Esophagus muscularis mucosa (tissue), 4 donors: ENCODE measurements around the gene ORAI3. TPM values are rescaled to one million over a fixed set of nuclear protein-coding genes. Genes with fewer than 3 reads are reported as not detected.

Source experiments
- DNase-seq: peaks from one replicate; pipeline ENCODE4 v3.0.0-alpha.2; 2017; ENCODE audit errors: extremely low spot score
- H3K27ac ChIP-seq, 4 donors: fragments of 200-600 bp; sonication (generic); replicated peaks in 1 of 4; 1 replicate in 3 of 4; 2 replicates in 1 of 4; pipeline ENCODE4 v1.5.1; 2016 to 2019; ENCODE audit warnings: mild to moderate bottlenecking in 1 of 4
- H3K27me3 ChIP-seq, 4 donors: fragments of 200-600 bp; sonication (generic); one replicate each; pipeline versions ENCODE4 v1.5.1 to v1.6.0; 2016 to 2019
- H3K36me3 ChIP-seq, 4 donors: fragments of 200-600 bp; sonication (generic); one replicate each; pipeline ENCODE4 v1.5.1; 2016 to 2019
- H3K4me1 ChIP-seq, 4 donors: fragments of 200-600 bp; sonication (generic); one replicate each; pipeline ENCODE4 v1.5.1; 2016 to 2019
- H3K4me3 ChIP-seq, 4 donors: fragments of 200-600 bp; sonication (generic); 1 replicate in 2 of 4; 2 replicates in 2 of 4; pipeline ENCODE4 v1.5.1; 2016 to 2019; ENCODE audit warnings: mild to moderate bottlenecking in 4 of 4, moderate library complexity in 1 of 4
- H3K9me3 ChIP-seq, 4 donors: fragments of 200-600 bp; sonication (generic); 1 replicate in 3 of 4; 2 replicates in 1 of 4; pipeline ENCODE4 v1.5.1; 2016 to 2019
- EP300 ChIP-seq: sonication (generic); formaldehyde crosslinking; IDR thresholded peaks from one replicate; pipeline ENCODE4 v1.6.1; 2017; ENCODE audit warnings: antibody characterized with exemption
- POLR2A ChIP-seq: fragments of 450-650 bp; IDR thresholded peaks from one replicate; pipeline ENCODE4 v1.6.1; 2017; ENCODE audit warnings: antibody characterized with exemption, moderate library complexity, mild to moderate bottlenecking, low read depth
- POLR2AphosphoS5 ChIP-seq, 2 donors: sonication (generic); formaldehyde crosslinking; IDR thresholded peaks; one replicate each; pipeline ENCODE4 v1.6.1; 2017; ENCODE audit warnings: antibody characterized with exemption in 2 of 2
- WGBS: methylation state at CpG from one replicate; pipeline ENCODE4 v1.1.5; 2018; 5-methylcytosine and 5-hydroxymethylcytosine counted together
- intact Hi-C: fragments of 100-400 bp; cut with DNase I; formaldehyde crosslinking; loops from one replicate; pipeline ENCODE4 v1.15.1; 2023
- total RNA-seq, 4 donors: library from RNA; depleted of rRNA; stranded (reverse); fragments of >200 nt; gene quantifications; one replicate each; pipeline versions ENCODE4 v1.1.0 to v1.2.1, GENCODE V29; 2016
- TF ChIP-seq, protein P1 (sequence below), 3 experiments: fragments of 200-600 bp in 2 of 3; fragments of 450-650 bp in 1 of 3; sonication (generic) in 2 of 3; IDR thresholded peaks; one replicate each; pipeline ENCODE4 v1.5.1; 2017 to 2019; ENCODE audit warnings: antibody characterized with exemption in 3 of 3, mild to moderate bottlenecking in 2 of 3, moderate library complexity in 1 of 3

Gene ORAI3
- total RNA-seq, 4 donors from 2014 or later = 33.0 to 56.5 (median 45.8) TPM

DNA sequence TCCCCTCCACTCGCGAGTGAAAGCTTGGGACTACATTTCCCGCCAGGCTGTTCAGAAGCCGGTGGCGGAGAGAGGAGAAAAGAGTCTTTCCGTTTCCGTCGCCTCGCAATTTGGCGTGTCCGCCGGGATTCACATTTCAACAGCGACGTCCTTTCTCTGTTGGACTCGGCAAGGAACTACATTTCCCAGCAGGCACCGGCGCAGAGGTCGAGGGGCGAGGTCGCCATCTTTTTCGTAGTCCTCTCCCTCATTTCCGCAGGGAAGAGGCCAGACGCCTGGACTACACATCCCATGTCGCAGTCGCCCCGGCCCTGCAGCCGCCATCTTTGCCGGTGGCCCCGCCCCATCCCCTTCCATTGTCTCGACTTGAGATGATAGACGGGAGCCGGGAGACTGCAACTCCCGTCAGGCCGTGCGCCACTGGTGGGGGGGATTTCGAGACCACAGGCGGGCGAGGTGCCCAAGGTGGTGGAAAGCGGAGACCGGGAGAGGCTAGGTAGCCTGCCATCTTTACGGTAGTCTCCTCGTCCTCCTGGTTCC, 26.4 kb upstream of the ORAI3 start:
- TF ChIP-seq, protein P1, sequence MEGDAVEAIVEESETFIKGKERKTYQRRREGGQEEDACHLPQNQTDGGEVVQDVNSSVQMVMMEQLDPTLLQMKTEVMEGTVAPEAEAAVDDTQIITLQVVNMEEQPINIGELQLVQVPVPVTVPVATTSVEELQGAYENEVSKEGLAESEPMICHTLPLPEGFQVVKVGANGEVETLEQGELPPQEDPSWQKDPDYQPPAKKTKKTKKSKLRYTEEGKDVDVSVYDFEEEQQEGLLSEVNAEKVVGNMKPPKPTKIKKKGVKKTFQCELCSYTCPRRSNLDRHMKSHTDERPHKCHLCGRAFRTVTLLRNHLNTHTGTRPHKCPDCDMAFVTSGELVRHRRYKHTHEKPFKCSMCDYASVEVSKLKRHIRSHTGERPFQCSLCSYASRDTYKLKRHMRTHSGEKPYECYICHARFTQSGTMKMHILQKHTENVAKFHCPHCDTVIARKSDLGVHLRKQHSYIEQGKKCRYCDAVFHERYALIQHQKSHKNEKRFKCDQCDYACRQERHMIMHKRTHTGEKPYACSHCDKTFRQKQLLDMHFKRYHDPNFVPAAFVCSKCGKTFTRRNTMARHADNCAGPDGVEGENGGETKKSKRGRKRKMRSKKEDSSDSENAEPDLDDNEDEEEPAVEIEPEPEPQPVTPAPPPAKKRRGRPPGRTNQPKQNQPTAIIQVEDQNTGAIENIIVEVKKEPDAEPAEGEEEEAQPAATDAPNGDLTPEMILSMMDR (IDR thresholded peaks at IDR 0.05) = peak in 1 of 3 experiments; percentile 5
- TF ChIP-seq POLR2AphosphoS5 (IDR thresholded peaks at IDR 0.05) = peak; percentile 24 to 86
- TF ChIP-seq POLR2A = no peak
- TF ChIP-seq EP300 = no peak
- H3K27ac ChIP-seq = peak overlapping the region; percentile 87 to 96 (median 94)
- H3K27me3 ChIP-seq = no peaks in the 10 kb centered on the region
- H3K36me3 ChIP-seq = peaks cover 0 to 21% (median 9%) of the 10 kb centered on the region in 4 donors
- intact Hi-C loops = no loop called here
- WGBS = 0% methylated on average over 30 of the region's 42 CpGs
- peak; percentile 100 for DNase-seq
- peaks cover 17 to 54% (median 37%) of the 10 kb centered on the region in 4 donors for H3K4me1 ChIP-seq
- peak overlapping the region; percentile 62 to 83 (median 76) for H3K4me3 ChIP-seq
- H3K9me3 ChIP-seq = no peaks in the 10 kb centered on the region

DNA sequence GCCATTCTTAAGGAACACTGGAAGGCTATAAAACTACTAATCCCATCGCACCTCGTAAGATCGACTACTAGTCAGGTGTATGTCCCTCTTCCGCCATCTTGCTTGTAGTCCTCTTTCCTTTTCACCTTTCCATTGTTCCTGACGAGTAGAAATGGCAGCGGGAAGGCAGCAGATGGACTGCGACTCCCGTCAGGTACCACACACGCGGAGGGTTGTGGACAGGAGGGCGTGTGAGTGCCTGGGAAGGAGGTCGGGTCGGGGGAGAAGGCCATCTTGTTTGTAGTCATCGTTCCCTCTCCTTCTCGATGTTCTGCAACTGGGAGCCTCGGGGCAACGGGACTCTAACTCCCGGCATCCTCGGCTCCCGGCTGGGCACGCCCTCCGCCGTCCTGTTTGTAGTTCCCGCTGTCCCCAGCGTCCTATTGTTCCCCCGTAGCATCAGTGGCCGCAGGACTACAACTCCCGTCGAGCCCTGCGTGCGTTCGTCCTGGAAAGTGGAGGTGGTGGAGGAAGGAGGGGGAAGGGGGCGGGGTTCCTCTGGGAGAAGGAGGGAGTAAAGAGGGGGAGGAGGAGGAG, 25.8 kb upstream of the ORAI3 start:
- Histone ChIP-seq H3K9me3 (no peaks in the 10 kb centered on the region), H3K4me1 (peaks cover 21 to 59% (median 43%) of the 10 kb centered on the region in 4 donors), H3K4me3 (peak overlapping the region; percentile 62 to 83 (median 76)), H3K27me3 (no peaks in the 10 kb centered on the region), H3K36me3 (peaks cover 0 to 25% (median 9%) of the 10 kb centered on the region in 4 donors), H3K27ac (peak overlapping the region; percentile 85 to 96 (median 94))
- DNase-seq = peak; percentile 100
- no peak for TF ChIP-seq EP300
- no peak for TF ChIP-seq POLR2A
- peak; percentile 70 to 77 for TF ChIP-seq POLR2AphosphoS5 (IDR thresholded peaks at IDR 0.05)
- TF ChIP-seq, protein P1 (IDR thresholded peaks at IDR 0.05) = no peak
- WGBS = 0% methylated on average over 31 of the region's 33 CpGs
- intact Hi-C loops = no loop called here

DNA sequence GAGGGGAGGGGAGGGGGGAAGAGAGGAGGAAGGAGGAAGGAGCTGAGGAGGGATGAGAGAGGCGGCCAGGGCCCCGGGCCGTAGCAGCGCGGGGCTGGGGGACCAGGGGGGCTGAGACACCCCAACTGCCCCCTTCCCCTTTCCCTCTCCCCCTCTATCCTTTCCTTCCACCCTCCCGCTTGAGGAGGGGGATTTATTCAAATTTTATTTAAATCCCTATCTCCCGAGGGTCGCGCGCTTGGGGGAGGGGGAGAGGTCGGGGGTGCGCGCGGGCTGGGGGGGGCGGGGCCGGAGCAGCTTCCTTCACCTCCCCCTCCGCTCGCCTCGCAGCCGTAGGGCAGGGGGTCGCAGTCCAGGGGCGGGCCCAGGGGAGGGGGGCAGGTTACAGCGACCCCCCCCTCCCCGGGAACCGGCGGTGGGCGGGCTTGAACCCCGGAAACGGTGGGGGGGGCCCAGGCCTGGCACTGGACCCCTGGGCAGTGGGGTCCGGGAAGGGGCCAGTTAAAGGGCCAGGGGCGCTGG, 25.3 kb upstream of the ORAI3 start, which contains the start of gene FBXL19:
TSS of gene FBXL19 (plus strand) at position 19 of the 522 bp plus-strand sequence. CDS start 2,183 bp downstream, outside the sequence.
- WGBS = 3% methylated on average over 10 of the region's 31 CpGs
- DNase-seq = no peak
- intact Hi-C loops = no loop called here
- H3K27me3 ChIP-seq = no peaks in the 10 kb centered on the region
- H3K4me3 ChIP-seq = peak within 1 kb of the TSS; percentile 62 to 83 (median 76)
- no peaks in the 10 kb centered on the region for H3K9me3 ChIP-seq
- TF ChIP-seq POLR2AphosphoS5 (IDR thresholded peaks at IDR 0.05) = no peak
- H3K27ac ChIP-seq = peak within 1 kb of the TSS; percentile 87 to 96 (median 94)
- peaks cover 21 to 61% (median 44%) of the 10 kb centered on the region in 4 donors for H3K4me1 ChIP-seq
- H3K36me3 ChIP-seq = peaks cover 0 to 30% (median 12%) of the 10 kb centered on the region in 4 donors

DNA sequence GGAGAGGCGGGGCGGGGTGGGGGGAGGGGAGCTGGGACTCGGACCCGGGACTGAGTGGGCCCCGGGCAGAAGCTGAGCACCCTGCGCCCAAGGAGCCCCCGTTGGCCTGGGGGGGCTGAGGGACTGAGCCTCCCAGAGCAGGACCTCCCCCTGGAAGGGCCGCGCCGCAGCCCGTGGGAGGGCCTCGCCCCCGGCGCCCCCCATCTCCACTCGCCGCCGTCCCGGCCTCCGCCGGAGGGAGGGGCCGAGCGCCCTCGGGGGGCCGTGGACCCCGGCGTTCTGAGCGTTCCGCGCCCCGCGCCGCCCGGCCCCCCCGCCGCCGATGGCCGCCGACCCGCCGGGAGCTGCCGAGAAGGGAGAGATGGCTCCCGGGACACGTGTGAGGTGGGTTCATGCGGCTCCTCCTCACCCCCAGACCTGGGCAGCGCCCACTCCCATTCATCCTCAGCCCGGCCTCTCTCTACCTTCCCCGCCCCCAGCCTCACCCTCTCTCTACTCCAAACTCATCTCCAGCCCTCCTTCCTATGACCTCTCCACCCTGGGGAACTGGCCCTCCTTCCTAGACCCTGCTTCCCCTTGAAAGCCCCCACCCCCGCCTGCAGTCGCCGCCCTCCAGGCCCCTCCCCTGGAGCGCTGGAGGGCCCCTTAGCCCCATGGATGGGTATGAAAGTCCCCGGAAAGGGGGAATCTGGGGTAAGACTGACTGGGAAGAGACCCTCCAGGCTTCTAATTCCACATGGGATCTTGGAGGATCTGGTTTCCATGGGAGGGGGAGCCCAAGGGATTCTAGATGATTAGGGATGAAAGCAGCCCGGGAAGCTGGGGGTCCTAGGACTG, 24.6 kb upstream of the ORAI3 start:
- Histone ChIP-seq H3K4me1 (peaks cover 21 to 61% (median 44%) of the 10 kb centered on the region in 4 donors), H3K27me3 (no peaks in the 10 kb centered on the region), H3K27ac (peak overlapping the region; percentile 82 to 96 (median 94)), H3K4me3 (peak overlapping the region; percentile 62 to 83 (median 76)), H3K9me3 (no peaks in the 10 kb centered on the region), H3K36me3 (peaks cover 0 to 37% (median 13%) of the 10 kb centered on the region in 4 donors)
- no peak for DNase-seq
- intact Hi-C loops = no loop called here
- 9% methylated on average over 9 of the region's 53 CpGs for WGBS
- TF ChIP-seq EP300 (no peak), POLR2AphosphoS5 (IDR thresholded peaks at IDR 0.05) (no peak), POLR2A (no peak)
- TF ChIP-seq, protein P1 (IDR thresholded peaks at IDR 0.05) = no peak
